ENCODE results near the gene FCER1G. TPM values are rescaled to one million over a fixed set of nuclear protein-coding genes. Genes with fewer than 3 reads are reported as not detected.
A peak's percentile ranks its signal among the peaks of the same experiment; 100 is the strongest.

Gene FCER1G
- total RNA-seq, 1 donor from 2014 or later, result not detected

DNA sequence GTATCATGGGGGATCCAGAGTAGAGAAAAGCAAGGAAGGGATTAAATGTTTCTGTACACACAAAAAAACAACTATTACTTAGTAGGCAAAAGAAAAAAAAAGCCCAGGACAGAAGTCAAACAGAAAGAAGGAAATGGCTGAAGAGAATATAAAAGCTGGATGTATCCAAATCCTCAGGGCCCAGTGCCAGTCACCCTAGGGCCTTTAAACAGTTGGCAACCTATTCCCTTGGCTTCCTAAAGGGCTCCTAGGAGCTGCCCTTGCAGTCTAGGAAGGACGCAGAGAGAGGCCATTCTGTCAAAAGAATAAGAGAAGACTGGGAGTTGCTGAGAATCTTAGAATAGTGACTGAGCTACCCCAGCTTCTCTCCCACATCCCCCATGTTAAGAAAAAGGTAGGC lies 42.7 kb upstream of the FCER1G start:
- Histone ChIP-seq H3K4me3 (no peak overlapping the region), H3K4me2 (no peak overlapping the region), H3K27me3 (no peaks in the 10 kb centered on the region), H2AFZ (replicated peaks) (no peak overlapping the region), H3K9ac (no peak overlapping the region), H3F3A (ENCODE audit: low read depth) (no peaks in the 10 kb centered on the region), H3K27ac (no peak overlapping the region), H3K36me3 (no peaks in the 10 kb centered on the region), H3K9me3 (ENCODE audit: low read depth) (no peaks in the 10 kb centered on the region), H3K79me2 (ENCODE audit: low read depth) (no peaks in the 10 kb centered on the region), H3K4me1 (no peaks in the 10 kb centered on the region), H4K20me1 (ENCODE audit: low read depth) (no peaks in the 10 kb centered on the region)
- no peak overlapping the region for H3K27ac Mint-ChIP-seq
- H3K4me3 Mint-ChIP-seq, result no peak overlapping the region
- H3K4me1 Mint-ChIP-seq, result peaks cover 24% of the 10 kb centered on the region
- peaks cover 33% of the 10 kb centered on the region for H3K36me3 Mint-ChIP-seq
- DNase-seq (ENCODE audit: low spot score), result no peak
- no peaks in the 10 kb centered on the region for H3K9me3 Mint-ChIP-seq
- TF ChIP-seq EZH2 (IDR thresholded peaks at IDR 0.05) (no peak), EZH2phosphoT487 (IDR thresholded peaks at IDR 0.05) (no peak)
- TF ChIP-seq, protein P1, sequence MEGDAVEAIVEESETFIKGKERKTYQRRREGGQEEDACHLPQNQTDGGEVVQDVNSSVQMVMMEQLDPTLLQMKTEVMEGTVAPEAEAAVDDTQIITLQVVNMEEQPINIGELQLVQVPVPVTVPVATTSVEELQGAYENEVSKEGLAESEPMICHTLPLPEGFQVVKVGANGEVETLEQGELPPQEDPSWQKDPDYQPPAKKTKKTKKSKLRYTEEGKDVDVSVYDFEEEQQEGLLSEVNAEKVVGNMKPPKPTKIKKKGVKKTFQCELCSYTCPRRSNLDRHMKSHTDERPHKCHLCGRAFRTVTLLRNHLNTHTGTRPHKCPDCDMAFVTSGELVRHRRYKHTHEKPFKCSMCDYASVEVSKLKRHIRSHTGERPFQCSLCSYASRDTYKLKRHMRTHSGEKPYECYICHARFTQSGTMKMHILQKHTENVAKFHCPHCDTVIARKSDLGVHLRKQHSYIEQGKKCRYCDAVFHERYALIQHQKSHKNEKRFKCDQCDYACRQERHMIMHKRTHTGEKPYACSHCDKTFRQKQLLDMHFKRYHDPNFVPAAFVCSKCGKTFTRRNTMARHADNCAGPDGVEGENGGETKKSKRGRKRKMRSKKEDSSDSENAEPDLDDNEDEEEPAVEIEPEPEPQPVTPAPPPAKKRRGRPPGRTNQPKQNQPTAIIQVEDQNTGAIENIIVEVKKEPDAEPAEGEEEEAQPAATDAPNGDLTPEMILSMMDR (IDR thresholded peaks at IDR 0.05), result no peak
- no peaks in the 10 kb centered on the region for H3K27me3 Mint-ChIP-seq (ENCODE audit: insufficient read depth, low read depth)

DNA sequence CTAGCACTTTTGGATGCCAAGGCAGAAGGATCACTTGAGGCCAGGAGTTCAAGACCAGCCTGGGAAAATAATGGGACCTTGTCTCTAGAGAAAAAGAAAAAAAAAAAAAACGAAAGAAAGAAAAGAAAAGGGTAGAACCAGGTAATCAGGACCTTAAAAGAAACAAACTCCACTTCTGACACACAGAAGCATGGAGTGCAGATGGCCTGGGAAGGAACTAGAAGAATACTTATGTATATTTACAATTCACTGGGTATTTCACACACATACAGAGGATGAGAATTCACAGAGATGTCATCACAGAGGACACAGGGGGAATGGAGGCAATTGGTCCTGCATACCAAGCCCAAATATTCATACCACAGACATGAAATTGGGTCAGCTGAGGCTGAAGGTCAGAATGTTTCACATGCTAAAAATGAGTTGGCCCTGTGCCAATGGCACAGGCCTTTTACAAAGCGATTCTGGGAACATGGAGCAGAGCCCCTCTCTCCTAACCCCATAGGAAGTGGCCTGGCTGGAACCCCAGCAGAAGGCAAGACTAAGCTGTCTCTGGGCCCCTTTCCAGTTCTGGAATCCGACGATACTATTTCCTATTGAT lies 42.2 kb upstream of the FCER1G start:
- H4K20me1 ChIP-seq (ENCODE audit: low read depth), result no peaks in the 10 kb centered on the region
- Mint-ChIP-seq H3K36me3 (peaks cover 33% of the 10 kb centered on the region), H3K4me3 (no peak overlapping the region), H3K27ac (no peak overlapping the region), H3K4me1 (peaks cover 24% of the 10 kb centered on the region), H3K9me3 (no peaks in the 10 kb centered on the region), H3K27me3 (ENCODE audit: insufficient read depth, low read depth) (no peaks in the 10 kb centered on the region)
- no peak overlapping the region for H3K4me2 ChIP-seq
- no peak overlapping the region for H3K4me3 ChIP-seq
- H3K9me3 ChIP-seq (ENCODE audit: low read depth), result no peaks in the 10 kb centered on the region
- DNase-seq (ENCODE audit: low spot score), result no peak
- H3F3A ChIP-seq (ENCODE audit: low read depth), result peaks cover 5% of the 10 kb centered on the region
- H3K9ac ChIP-seq, result no peak overlapping the region
- no peak overlapping the region for H2AFZ ChIP-seq (replicated peaks)
- H3K36me3 ChIP-seq, result no peaks in the 10 kb centered on the region
- peaks cover under 1% of the 10 kb centered on the region for H3K27me3 ChIP-seq
- no peaks in the 10 kb centered on the region for H3K4me1 ChIP-seq
- no peak for TF ChIP-seq EZH2 (IDR thresholded peaks at IDR 0.05)
- no peak for TF ChIP-seq EZH2phosphoT487 (IDR thresholded peaks at IDR 0.05)
- TF ChIP-seq, protein P1 (IDR thresholded peaks at IDR 0.05), result no peak
- no peaks in the 10 kb centered on the region for H3K79me2 ChIP-seq (ENCODE audit: low read depth)
- no peak overlapping the region for H3K27ac ChIP-seq

DNA sequence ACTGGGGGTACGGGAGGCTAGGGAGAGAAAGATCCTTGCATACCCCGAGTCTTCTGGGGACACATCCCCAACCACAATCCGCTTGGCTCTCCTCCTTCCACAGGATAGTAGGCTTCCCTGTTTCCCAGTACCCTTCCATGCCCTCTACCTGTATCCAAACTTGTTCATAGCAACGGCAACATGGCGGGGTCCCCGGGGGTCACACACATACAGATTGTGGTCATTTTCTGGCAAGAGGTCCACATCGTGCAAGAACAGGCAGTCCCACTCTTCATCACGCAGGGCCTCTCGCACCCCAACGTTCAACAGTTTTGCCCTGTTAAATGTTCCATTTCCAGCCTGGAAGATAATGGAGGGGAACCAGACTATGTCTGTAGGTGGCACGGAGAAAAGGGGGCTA lies 41.4 kb upstream of the FCER1G start:
- H3K4me1 ChIP-seq, result no peaks in the 10 kb centered on the region
- no peak for TF ChIP-seq EZH2 (IDR thresholded peaks at IDR 0.05)
- TF ChIP-seq, protein P1 (IDR thresholded peaks at IDR 0.05), result no peak
- TF ChIP-seq EZH2phosphoT487 (IDR thresholded peaks at IDR 0.05), result no peak
- Mint-ChIP-seq H3K27me3 (ENCODE audit: insufficient read depth, low read depth) (no peaks in the 10 kb centered on the region), H3K36me3 (peaks cover 29% of the 10 kb centered on the region), H3K9me3 (no peaks in the 10 kb centered on the region), H3K4me1 (peaks cover 24% of the 10 kb centered on the region), H3K27ac (no peak overlapping the region), H3K4me3 (peak overlapping the region; percentile 11)
- H2AFZ ChIP-seq (replicated peaks), result no peak overlapping the region
- H3K9me3 ChIP-seq (ENCODE audit: low read depth), result no peaks in the 10 kb centered on the region
- no peaks in the 10 kb centered on the region for H3K36me3 ChIP-seq
- H3K4me3 ChIP-seq, result no peak overlapping the region
- DNase-seq (ENCODE audit: low spot score), result no peak
- peaks cover 9% of the 10 kb centered on the region for H3K27me3 ChIP-seq
- peaks cover 10% of the 10 kb centered on the region for H3F3A ChIP-seq (ENCODE audit: low read depth)
- no peak overlapping the region for H3K4me2 ChIP-seq
- no peaks in the 10 kb centered on the region for H3K79me2 ChIP-seq (ENCODE audit: low read depth)
- H4K20me1 ChIP-seq (ENCODE audit: low read depth), result no peaks in the 10 kb centered on the region
- H3K9ac ChIP-seq, result no peak overlapping the region
- no peak overlapping the region for H3K27ac ChIP-seq
